ENCODE results near the gene PRM3. TPM values are rescaled to one million over a fixed set of nuclear protein-coding genes. Genes with fewer than 3 reads are reported as not detected.
"Not testable (repeated sequence)": the region's sequence is repeated elsewhere in the genome, so short reads cannot be mapped to it uniquely, and the experiment has no call there.

PRM3 gene
- total RNA-seq, 2 donors from 2014 or later, result not detected

DNA sequence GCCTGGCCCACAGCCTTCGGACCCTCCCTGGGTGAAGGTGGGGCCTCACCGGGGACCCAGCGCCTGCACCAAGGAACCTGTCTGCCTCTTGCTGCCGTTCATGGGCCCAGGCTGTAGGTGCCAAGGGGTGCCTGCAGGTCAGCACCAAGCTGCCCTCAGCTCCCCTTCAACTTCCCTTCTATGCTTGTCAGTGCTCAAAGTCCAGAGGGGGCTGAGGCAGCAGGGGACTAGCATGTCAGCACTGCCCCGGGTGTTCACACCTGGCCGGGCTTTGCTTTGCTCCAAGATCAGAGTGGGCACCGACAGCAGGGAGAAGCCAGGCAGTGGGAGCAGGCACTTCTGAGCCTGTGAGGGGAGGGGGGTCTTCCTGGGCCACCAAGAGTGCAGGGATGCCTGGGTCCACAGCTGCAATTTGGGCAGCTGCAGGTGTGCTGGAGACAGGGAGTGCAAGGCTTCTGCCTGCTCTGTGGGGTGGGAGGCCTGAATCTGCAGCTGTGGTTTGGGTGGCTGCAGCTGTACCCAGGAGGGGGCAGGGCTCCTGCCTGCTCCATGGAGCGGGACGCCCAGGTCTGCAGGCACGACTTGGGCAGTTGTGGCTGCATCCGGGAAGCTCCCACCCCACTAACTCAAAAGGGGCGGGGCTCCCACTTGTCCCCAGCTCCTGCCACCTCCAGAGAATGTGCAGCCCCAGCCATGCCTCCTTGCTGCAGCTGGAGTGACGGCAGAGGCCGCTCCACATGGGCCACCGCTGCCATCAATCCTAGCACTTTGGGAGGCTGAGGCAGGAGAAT lies 35.3 kb upstream of the PRM3 start:
- no peak for ATAC-seq
- no peak for DNase-seq (ENCODE audit: low spot score in 2 of 2)
- no peaks in the 10 kb centered on the region for H3K9me3 Mint-ChIP-seq
- H3K27ac Mint-ChIP-seq, result peak overlapping the region in 1 of 2 donors; percentile 44
- no peaks in the 10 kb centered on the region for H3K36me3 Mint-ChIP-seq

DNA sequence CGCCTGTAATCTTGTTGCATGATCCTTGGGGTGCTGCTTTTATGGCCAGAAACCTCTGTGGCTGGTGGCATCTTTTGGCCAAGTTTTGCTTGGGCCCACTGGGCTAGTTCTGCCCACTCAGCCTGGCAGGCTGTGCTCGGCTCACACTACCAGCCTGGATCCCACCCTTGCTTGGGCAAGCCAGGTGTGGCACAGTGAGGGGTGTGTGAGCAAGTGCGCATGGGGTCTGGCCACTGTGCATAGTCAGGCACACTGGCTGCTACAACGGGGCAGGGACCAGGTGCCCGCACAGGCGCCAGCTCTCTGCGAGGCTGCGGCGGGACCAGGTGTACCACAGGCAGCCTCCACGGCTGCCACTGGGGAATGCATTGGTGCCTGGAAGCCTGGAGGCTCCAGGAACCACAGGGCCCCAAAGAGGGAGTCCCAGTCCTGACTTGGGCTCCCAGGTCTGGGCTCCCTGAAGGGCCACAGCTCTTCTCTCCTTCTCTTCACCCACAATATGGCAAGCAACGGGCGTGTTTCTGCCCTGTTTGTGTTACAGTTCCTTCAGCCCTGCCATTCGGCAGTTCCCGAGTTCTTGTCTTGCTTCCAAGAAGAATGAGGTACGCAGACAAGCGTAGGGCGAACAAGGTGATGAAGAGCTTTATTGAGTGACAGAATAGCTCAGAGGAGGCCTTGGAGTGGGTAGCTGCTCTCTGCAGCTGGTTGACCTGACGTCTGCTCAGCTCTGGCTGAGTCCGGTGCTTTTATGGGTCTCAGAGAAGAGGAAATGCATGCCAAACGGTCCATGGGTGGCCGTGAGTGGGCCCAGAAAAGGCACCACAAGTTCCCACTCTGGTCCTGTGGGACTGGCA lies 34.4 kb upstream of the PRM3 start:
- H3K9me3 Mint-ChIP-seq, result no peaks in the 10 kb centered on the region
- H3K27ac Mint-ChIP-seq, result no peak overlapping the region
- ATAC-seq, result no peak
- DNase-seq (ENCODE audit: low spot score in 2 of 2), result no peak
- no peaks in the 10 kb centered on the region for H3K36me3 Mint-ChIP-seq

DNA sequence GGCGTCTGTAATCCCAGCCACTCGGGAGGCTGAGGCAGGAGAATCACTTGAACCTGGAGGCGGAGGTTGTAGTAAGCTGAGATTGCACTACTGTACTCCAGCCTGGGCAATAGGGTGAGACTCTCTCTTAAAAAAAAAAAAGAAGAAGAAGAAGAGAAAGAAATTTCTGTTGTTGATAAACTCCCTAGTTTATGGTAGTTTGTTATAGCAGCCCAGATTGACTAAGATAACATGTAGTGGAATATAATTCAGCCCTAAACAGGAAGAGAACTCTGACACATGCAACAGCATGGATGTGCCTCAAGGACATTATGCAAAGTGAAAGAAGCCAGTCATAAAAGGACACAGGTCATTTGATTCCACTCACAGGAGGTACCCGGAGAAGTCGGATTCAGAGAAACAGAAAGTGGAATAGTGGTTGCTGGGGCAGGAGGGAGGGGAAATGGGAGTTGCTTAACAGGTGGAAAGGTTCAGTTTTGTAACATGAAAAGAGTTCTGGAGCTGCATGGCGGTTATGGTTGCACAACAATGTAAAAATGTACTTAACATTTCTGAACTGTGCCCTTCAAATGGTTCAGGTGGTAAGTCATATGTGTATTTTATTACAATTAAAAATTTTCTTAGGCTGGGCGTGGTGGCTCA lies 33.7 kb upstream of the PRM3 start:
- ATAC-seq (peak; percentile 13 to 36), DNase-seq (ENCODE audit: low spot score in 2 of 2) (no peak)
- H3K9me3 Mint-ChIP-seq, result no peaks in the 10 kb centered on the region
- no peaks in the 10 kb centered on the region for H3K36me3 Mint-ChIP-seq
- H3K27ac Mint-ChIP-seq, result no peak overlapping the region

DNA sequence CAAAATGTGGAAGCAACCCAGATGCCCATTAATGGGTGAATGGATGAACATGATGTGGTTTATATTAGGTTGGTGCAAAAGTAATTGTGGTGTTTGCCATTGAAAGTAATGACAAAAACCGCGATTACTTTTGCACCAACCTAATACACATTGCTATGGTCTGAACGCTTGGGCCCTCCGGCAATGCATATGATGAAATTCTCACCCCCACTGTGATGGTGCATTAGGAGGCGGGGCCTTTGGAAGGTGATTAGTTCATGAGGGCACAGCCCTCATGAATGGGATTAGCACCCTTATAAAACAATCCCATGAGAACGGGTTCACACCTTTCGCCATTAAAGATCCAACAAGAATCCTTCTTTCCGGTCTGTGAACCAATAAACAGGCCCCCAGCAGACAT lies 33.0 kb upstream of the PRM3 start:
- H3K27ac Mint-ChIP-seq, result no peak overlapping the region
- ATAC-seq, result no peak

DNA sequence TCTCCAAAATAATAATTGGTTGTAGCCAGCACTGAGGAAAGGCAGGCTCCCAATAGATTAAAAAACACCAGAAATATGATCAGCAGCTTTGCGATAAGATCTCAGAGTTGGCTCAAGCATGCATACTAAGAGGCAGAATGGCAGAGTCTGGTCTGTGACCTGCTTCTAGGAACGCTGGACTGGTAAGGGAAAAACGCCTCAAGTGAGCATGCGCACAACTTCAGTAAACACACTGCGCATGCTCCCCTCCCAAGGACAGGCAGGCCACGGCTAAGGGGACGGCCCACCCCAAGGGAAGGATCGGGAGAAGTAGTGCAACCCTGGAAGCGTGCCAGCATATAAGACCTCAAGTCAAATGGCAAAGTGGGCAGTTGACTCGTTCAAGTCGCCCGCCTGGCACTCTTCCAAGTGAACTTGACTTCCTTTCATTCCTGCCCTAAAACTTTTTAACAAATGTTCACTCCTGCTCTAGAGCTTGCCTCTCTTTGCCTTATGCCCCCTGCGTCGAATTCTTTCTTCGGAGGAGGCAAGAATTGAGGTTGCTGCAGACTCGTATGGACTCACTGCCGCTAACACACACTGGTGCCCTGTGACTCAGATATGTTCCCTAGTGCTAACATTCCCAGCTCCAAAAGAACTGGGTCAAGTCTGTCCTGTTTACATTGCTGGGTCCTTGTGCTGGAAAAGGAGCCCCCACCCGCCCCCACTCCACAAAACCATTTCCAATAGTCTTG lies 30.1 kb upstream of the PRM3 start:
- ATAC-seq (no peak), DNase-seq (ENCODE audit: low spot score in 2 of 2) (no peak)
- H3K27ac Mint-ChIP-seq, result no peak overlapping the region
- H3K36me3 Mint-ChIP-seq, result no peaks in the 10 kb centered on the region
- H3K9me3 Mint-ChIP-seq, result no peaks in the 10 kb centered on the region

More for the DNA sequence above, 33.0 kb upstream of the PRM3 start:
- Mint-ChIP-seq H3K36me3 (no peaks in the 10 kb centered on the region), H3K9me3 (no peaks in the 10 kb centered on the region)
- no peak for DNase-seq (ENCODE audit: low spot score in 2 of 2)

DNA sequence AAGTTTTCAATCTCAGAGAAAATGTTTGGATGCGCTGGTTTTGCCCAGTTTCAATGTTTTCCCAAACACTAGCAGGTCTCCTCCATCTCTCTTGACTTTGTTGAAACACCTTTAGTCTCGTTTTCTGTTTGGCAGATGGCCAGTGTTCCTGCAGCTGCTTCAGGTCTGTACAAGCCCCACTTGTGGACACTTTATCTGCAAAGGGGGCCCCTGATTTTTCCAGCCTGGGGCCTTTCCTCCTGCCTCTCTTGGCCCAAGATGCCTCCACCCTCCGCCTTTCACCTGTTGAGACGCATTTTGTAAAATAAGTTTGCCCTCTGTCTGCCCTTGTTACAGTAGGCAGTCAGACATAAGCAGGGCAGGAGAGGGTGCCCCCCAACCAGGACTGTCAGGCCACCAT lies 29.5 kb upstream of the PRM3 start:
- H3K27ac Mint-ChIP-seq, result no peak overlapping the region
- ATAC-seq (no peak), DNase-seq (ENCODE audit: low spot score in 2 of 2) (no peak)
- no peaks in the 10 kb centered on the region for H3K9me3 Mint-ChIP-seq
- no peaks in the 10 kb centered on the region for H3K36me3 Mint-ChIP-seq

DNA sequence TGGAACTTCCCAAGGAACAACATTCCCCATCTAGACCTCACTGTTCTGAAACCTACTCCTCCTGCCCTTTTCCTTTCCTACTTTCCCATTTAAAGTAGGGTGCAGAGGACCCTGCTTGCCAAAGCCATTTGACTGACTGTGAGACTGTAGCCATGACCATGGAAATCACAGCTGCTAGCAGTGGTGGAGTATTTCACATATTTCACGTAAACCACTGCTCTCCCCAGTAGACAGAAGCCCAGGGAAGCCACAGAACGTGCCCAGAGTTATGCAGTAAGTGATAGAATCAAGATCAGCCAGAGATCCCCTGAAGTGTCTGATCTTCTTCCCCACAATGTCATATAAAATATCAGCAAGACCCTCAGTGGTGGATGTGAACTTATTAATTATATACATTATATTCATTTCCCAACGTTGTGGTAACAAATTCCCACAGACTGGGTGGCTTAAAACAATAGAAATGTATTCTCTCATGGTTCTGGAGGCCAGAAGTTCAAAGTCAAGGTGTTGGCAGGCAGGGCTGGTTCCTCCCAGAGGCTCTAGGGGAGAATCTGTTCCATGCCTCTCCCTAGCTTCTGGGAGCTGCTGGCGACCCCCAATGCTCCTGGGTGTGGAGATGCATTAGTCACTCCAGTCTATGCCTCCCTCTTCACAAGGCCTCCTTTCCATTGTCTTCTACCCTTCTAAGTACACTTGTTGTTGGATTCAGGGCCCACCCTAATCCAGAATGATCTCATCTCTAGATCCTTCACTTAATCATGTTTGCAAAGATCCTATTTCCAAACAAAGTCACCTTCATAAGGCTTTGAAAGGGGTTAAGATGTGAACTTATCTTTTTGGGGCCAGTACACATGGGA lies 28.4 kb upstream of the PRM3 start:
- ATAC-seq (no peak), DNase-seq (ENCODE audit: low spot score in 2 of 2) (no peak)
- Mint-ChIP-seq H3K27ac (no peak overlapping the region), H3K9me3 (no peaks in the 10 kb centered on the region), H3K36me3 (no peaks in the 10 kb centered on the region)

DNA sequence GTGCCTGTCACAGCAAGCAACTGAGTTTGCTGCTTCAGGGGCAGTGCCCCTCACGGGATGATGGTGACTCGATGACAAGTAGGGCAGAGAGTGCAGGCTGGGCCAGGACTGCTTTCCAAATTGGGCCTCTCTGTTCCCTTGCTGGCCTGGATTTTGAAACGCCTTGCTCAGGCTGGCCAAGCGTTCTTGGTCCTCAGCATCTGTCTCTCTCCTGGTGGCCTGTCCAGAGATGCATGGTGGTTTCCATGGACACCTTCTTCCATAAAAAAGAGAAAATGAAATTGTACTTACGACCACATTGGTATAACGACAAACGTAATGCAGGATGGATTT lies 27.1 kb upstream of the PRM3 start:
- no peaks in the 10 kb centered on the region for H3K36me3 Mint-ChIP-seq
- no peak overlapping the region for H3K27ac Mint-ChIP-seq
- no peak for DNase-seq (ENCODE audit: low spot score in 2 of 2)
- no peaks in the 10 kb centered on the region for H3K9me3 Mint-ChIP-seq
- ATAC-seq, result no peak

DNA sequence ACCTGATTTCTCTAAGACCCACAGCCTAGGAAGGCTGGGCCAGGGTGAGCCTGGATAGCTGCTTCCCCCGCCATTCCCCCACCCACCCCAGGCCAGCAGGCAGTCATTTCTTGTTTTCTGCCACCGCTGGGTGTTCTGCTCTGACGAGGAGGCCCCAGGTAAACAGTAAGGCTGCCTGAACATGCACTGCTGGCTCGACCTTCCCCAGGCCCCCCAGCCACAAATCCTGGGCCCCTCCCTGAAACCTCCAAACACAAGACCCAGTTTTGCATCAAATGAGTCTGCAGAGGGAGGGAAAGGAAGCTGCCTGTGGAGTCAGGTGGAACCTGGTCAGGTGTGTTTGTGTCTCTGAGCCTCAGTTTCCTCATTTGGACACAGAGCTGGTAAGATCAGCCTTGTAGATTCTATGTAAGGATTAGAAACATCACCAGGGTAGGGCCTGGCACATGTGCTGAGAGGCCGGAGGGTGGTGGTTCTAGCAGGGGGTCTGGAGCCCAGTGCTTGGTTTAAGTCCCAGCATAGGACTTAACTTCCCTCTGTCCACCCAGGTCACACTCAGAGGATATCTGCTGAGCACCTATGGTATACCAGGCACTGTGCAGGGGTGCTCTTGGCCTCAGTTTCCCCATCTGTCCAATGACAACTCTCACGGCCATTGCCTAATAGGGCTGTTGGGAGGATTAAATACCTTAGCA lies 26.6 kb upstream of the PRM3 start:
- ATAC-seq (no peak), DNase-seq (ENCODE audit: low spot score in 2 of 2) (no peak)
- no peaks in the 10 kb centered on the region for H3K36me3 Mint-ChIP-seq
- H3K9me3 Mint-ChIP-seq, result no peaks in the 10 kb centered on the region
- H3K27ac Mint-ChIP-seq, result no peak overlapping the region

DNA sequence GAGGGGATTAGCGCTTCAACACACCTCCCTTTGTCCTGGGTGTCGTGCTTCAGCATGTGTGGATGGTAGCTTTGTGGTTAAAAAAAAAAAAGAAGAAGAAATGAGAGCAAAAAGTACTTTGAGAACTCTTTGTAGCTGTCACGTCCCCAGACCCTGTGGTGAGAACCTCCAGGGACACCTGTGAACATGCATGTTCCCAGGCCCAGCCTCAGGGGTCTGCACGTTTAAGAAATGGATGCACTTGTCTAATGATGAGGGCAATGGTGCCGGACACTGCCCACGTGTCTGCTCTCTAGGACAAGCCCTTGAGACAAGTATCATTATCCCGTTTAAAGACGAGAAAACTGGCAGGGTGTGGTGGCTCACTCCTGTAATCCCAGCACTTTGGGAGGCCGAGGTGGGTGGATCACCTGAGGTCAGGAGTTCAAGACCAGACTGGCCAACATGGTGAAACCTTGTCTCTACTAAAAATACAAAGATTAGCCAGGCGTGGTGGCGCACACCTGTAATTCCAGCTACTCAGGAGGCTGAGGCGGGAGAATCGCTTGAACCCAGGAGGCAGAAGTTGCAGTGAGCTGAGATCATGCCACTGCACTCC lies 25.6 kb upstream of the PRM3 start:
- not testable (repeated sequence) for ATAC-seq; H3K9me3 Mint-ChIP-seq; DNase-seq (ENCODE audit: low spot score in 2 of 2); H3K36me3 Mint-ChIP-seq
- peak overlapping the region in 1 of 2 donors; percentile 61 for H3K27ac Mint-ChIP-seq

DNA sequence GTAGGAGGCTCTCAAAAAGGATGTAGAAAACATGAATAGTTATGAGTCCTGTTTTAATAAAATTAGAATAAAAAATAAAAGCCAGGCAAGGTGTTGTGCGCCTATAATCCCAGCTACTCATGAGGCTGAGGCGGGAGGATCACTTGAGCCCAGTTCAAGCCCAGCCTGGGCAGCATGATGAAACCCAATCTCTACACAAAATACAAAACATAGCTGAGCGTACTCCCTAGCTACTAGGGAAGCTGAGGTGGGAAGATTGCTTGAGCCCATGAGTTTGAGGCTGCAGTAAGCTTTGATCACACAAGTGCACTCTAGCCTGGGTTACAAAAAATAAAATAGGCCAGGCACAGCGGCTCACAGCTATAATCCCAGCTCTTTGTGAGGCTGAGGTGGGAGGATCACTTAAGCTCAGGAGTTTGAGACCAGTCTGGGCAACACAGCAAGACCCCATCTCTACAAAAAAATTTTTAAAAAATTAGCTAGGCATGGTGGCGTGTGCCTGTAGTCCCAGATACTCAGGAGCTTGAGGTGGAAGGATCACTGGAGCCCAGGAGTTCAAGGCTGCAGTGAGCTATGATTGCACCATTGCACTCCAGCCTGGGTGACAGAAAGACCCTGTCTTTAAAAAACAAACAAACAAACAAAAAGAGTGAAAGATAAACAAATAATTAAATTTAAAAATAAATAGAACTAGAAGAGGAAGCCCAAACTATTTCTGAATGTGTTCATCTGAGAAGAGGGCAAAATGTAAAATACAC lies 24.9 kb upstream of the PRM3 start:
- ATAC-seq, result peak in 1 of 2 donors; percentile 5
- H3K36me3 Mint-ChIP-seq, result no peaks in the 10 kb centered on the region
- H3K9me3 Mint-ChIP-seq, result no peaks in the 10 kb centered on the region
- peak overlapping the region; percentile 74 to 81 for H3K27ac Mint-ChIP-seq
- no peak for DNase-seq (ENCODE audit: low spot score in 2 of 2)

DNA sequence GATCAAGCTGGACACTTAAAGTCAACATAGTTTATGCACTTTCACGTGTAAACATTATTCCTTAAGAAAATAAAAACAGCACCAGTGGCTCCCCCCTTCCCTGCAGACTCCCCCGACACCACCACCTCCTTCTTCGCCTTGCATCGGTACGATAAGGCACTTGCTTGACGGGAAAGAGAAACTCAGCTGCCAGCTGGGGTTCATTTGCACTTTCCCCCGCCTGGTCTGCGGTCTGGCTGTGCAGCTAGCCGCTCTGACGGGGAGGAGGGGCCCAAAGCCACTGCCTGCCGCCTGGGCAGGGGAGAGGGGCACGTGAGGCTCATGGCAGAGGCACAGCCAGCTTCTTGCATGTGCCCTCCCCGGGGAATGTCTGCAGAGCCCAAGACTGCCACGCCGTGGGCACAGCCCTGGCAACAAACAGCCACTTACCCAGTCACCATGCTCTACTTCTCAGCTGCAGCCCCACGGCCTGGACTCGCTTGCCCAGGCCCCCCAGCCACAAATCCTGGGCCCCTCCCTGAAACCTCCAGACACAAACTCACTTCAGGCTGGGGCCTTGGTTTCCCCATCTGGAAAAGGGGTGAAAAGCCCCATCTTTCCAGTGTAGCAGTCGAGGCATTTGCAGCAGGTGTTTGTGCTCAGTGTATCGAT lies 24.2 kb upstream of the PRM3 start:
- no peaks in the 10 kb centered on the region for H3K36me3 Mint-ChIP-seq
- ATAC-seq, result peak; percentile 86 to 98
- DNase-seq (ENCODE audit: low spot score in 2 of 2), result peak; percentile 65 to 78
- H3K9me3 Mint-ChIP-seq, result no peaks in the 10 kb centered on the region
- H3K27ac Mint-ChIP-seq, result peak overlapping the region; percentile 81

DNA sequence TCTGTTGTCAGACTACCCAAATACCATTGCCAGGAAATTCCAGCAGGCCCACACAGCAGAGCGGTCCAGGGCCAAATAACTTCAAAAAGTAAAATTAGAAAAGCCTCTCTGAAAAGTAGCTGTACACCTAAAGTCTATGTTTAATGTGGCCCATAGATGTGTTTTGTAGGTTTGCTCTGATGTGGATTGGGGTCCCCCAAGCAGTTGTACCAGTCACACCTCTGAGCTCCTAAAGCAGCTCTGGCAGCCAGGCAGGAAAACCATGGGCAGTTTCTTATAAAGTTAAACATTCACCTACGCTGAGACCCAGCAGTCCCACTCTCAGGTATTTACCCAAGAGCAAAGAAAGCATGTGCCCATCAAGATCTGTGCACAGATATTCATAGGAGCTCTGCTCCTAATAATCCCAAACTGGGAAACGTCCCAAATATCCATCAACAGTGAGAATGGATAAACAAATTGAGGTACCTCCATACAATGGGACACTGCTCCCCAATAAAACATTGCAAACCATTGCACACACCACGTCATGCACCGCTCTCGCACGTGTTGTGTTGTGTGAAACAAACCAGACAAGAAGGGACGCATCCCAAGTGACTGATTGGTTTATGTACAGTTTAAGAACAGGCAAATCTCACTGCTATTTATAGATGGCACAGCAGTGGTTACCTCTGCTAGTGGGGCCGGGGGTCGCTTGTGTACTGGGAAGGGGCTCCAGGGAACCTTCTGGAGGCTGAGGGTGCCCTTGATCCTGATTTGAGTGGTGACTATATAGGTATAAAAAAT lies 23.5 kb upstream of the PRM3 start:
- Mint-ChIP-seq H3K36me3 (no peaks in the 10 kb centered on the region), H3K27ac (peak overlapping the region; percentile 81), H3K9me3 (no peaks in the 10 kb centered on the region)
- ATAC-seq, result peak in 1 of 2 donors; percentile 22
- no peak for DNase-seq (ENCODE audit: low spot score in 2 of 2)

Data from activated naive CD4-positive, alpha-beta T cell treated with anti-CD3 and anti-CD28 coated beads, Interleukin-2, amount 50 U/mL, for 72 hours (primary cell).